Cardiac muscle cell (in vitro differentiated cells and primary cell): ENCODE results near the gene PRKAR1B. TPM values are rescaled to one million over a fixed set of nuclear protein-coding genes. Genes with fewer than 3 reads are reported as not detected.

Source experiments
- DNase-seq, 2 donors: peaks; one replicate each; pipeline versions ENCODE4 v3.0.0 to v3.0.0-alpha.2; 2010 to 2017; ENCODE audit warnings: low read depth in 1 of 2, low spot score in 1 of 2
- H3K27ac ChIP-seq: fragments of 200-600 bp; sonication (generic); 2 replicates; pipeline ENCODE4 v1.5.1; 2016
- H3K27me3 ChIP-seq: fragments of 200-600 bp; sonication (generic); 2 replicates; pipeline ENCODE4 v1.6.0; 2016; ENCODE audit warnings: control low read depth
- H3K36me3 ChIP-seq: fragments of 200-600 bp; sonication (generic); 2 replicates; pipeline ENCODE4 v1.5.1; 2016; ENCODE audit warnings: control low read depth
- H3K4me1 ChIP-seq: fragments of 200-600 bp; sonication (generic); 2 replicates; pipeline ENCODE4 v1.8.1; 2017; ENCODE audit warnings: low read depth, mild to moderate bottlenecking, mixed run types
- H3K4me3 ChIP-seq: fragments of 200-600 bp; sonication (generic); 2 replicates; pipeline ENCODE4 v1.5.1; 2016; ENCODE audit warnings: mild to moderate bottlenecking
- H3K9me3 ChIP-seq: fragments of 200-600 bp; sonication (generic); 2 replicates; pipeline ENCODE4 v1.5.1; 2017; ENCODE audit warnings: low read depth, mild to moderate bottlenecking, control low read depth
- polyA plus RNA-seq: library from polyadenylated mRNA; unstranded; fragments of >200 nt; fragmentation: Nextera tagmentation; extraction: Ambion mirVana; gene quantifications from 2 replicates; pipeline ENCODE4 v1.2.1, GENCODE V29; 2016
- total RNA-seq: library from RNA; depleted of rRNA; stranded (reverse); fragments of >200 nt; gene quantifications from 2 replicates; pipeline ENCODE4 v1.2.3, GENCODE V29; 2016
- TF ChIP-seq, protein P1 (sequence below): IDR thresholded peaks from 2 replicates; pipeline ENCODE4 v1.5.1; 2012; ENCODE audit warnings: low read depth, mild to moderate bottlenecking, low read length

Gene PRKAR1B
- total and polyA plus RNA-seq, 2 experiments from 2014 or later, result 32.8 to 40.2 TPM

DNA sequence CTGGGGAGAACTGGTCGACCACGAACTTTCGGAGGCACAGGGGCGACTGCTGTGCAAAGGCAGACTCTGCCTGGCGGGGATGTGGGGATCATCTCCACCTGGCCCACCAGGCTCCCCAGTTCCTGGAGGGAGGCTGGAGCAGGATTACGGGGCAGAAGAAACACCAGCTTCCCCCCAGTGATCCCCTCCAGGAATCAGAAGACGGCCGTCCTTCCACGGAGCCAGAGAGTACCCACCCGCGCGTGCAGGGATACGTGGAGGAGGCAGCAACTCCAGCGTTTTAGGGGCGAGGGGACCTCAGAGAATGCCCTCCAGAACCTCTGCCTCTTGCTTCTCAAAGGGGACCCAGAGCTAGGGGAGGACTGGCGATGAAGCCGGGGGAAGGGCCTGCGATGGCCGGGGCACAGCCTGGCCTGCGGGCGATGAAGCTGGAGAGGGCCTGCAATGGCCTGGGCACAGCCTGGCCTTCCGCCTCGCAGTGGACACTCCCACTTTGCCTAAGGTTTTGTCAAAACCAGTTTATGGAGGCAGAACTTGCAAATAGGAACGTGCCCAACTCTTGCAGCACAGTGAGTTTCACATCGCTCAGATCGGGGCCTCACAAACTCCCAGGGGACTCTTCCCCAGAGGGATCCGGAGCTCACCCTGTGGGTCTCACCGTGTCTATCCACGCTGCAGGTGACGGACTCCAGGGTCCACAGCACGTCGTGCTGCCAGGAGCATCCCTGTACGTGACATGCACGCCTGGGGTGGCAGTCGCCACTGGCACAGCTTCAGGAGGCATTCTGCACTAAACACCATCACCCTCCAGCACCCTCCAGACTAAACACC, 129.5 kb downstream of the PRKAR1B start:
- Histone ChIP-seq H3K27ac (no peak overlapping the region), H3K4me1 (no peaks in the 10 kb centered on the region), H3K9me3 (no peaks in the 10 kb centered on the region), H3K27me3 (no peaks in the 10 kb centered on the region), H3K36me3 (no peaks in the 10 kb centered on the region), H3K4me3 (no peak overlapping the region)
- TF ChIP-seq, protein P1, sequence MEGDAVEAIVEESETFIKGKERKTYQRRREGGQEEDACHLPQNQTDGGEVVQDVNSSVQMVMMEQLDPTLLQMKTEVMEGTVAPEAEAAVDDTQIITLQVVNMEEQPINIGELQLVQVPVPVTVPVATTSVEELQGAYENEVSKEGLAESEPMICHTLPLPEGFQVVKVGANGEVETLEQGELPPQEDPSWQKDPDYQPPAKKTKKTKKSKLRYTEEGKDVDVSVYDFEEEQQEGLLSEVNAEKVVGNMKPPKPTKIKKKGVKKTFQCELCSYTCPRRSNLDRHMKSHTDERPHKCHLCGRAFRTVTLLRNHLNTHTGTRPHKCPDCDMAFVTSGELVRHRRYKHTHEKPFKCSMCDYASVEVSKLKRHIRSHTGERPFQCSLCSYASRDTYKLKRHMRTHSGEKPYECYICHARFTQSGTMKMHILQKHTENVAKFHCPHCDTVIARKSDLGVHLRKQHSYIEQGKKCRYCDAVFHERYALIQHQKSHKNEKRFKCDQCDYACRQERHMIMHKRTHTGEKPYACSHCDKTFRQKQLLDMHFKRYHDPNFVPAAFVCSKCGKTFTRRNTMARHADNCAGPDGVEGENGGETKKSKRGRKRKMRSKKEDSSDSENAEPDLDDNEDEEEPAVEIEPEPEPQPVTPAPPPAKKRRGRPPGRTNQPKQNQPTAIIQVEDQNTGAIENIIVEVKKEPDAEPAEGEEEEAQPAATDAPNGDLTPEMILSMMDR, result no peak
- no peak for DNase-seq

DNA sequence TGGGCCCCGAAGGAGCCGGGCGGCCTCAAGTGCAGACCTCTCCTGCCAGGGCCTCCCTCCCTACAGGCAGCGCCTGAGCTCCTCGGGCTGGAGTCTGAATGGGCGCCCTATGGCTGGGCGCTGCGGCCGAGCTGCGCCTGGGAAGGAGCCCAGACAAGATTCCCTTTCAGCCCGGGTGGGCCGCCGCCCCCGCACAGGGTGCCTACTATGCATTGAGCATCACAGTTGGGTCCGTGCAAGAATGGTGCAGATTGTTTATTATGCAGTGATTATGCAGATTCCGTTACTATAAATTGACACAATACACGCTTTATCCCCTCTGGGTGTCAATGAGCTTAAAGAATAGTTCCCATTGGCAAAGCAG, 130.3 kb downstream of the PRKAR1B start:
- no peak overlapping the region for H3K4me3 ChIP-seq
- TF ChIP-seq, protein P1, result no peak
- no peaks in the 10 kb centered on the region for H3K4me1 ChIP-seq
- no peak for DNase-seq
- H3K27me3 ChIP-seq, result no peaks in the 10 kb centered on the region
- no peaks in the 10 kb centered on the region for H3K36me3 ChIP-seq
- no peaks in the 10 kb centered on the region for H3K9me3 ChIP-seq
- H3K27ac ChIP-seq, result no peak overlapping the region

DNA sequence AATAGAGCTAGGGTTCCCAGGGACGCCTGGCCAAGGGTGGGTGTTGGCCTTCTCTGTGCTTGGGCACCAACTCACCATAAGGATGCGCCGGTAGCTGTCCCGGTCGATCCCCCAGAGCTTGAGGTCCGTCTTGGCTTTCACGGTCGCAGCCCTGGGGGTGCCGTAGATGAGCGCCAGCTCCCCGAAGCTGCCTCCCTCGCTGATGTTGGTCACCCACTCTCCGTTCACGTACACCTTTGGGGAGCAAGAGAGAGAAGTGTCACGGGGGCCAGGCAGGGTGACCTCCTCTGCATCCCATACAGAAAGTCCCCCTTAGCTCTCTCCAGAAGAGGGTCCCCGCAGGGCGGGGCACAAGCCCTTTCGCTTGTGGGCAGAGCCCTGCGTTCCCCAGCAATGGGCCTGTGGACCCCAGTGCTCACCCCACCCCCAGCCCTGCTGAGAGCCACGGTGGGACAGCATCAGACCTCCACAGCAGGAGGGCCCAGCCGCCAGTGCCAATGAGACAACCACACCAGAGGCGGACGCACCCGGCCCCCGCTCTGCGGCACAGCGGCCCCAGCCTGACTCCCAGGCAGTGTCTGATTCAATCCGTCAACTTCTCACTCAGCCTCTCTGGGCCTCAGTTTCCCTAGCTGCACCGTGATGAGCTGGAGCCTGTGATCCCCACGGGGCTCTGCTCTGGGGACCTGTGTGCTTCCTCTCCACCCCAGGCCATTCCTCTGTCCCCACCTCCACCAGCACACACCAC, 130.8 kb downstream of the PRKAR1B start:
- Histone ChIP-seq H3K4me3 (no peak overlapping the region), H3K27ac (no peak overlapping the region), H3K4me1 (no peaks in the 10 kb centered on the region), H3K36me3 (no peaks in the 10 kb centered on the region), H3K9me3 (no peaks in the 10 kb centered on the region), H3K27me3 (no peaks in the 10 kb centered on the region)
- TF ChIP-seq, protein P1, result no peak
- no peak for DNase-seq

DNA sequence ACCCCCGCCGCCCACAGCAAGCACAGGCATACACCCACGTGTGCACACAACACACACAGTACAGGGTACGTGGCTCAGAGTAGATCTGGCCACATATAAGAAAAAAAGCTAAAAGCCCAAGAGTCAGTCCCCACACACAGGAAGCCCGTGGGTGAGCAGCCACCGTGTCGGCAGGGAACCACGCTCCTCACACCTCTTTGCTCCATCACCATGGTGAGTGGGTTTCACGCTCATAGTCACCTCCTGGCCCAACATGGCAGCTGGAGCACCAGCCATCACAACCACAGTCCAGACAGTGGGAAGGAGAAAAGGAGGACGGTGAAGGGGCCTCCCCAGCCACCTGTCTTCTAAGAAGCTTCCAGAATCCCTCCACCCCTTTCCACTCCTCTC, 131.5 kb downstream of the PRKAR1B start:
- Histone ChIP-seq H3K36me3 (no peaks in the 10 kb centered on the region), H3K4me1 (no peaks in the 10 kb centered on the region), H3K4me3 (no peak overlapping the region), H3K27me3 (no peaks in the 10 kb centered on the region), H3K27ac (no peak overlapping the region), H3K9me3 (no peaks in the 10 kb centered on the region)
- DNase-seq, result no peak
- TF ChIP-seq, protein P1, result no peak

DNA sequence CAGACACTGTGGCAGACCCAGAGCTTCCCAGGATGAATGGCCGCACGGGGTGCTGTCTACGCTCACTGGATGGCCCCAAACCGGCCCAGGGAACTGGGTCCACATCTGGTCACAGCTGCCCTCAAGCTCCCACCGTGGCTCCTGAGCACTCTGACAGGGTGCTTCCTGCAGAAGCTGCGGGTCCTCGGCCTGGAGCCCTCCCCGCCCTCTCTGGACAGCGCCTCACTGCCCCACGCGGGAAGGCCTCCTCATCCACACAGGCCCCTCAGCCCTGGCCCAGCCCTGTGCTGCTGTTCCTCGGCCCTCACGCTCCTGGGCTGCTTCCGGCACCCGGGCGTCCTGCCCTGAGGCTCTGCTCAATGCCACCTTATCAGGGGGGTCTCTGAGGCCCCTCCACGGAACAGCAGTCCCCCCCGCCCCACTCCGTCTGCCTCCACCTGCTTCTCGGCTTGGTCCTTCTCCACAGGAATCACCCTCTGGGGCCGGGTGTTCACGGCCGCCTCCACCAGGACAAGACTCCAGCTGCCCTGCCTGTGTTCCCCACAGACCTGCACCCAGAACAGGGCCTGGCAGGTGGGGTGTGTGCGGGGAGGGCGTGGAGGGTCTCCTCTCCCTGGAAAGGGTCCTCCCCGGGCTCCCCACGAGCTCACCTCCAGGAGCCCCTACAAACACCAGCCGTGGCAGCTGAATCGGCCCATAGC, 132.0 kb downstream of the PRKAR1B start:
- Histone ChIP-seq H3K36me3 (no peaks in the 10 kb centered on the region), H3K27me3 (no peaks in the 10 kb centered on the region), H3K4me3 (no peak overlapping the region), H3K27ac (no peak overlapping the region), H3K4me1 (no peaks in the 10 kb centered on the region), H3K9me3 (no peaks in the 10 kb centered on the region)
- DNase-seq, result no peak
- TF ChIP-seq, protein P1, result no peak
